GM19455 (cell line): ENCODE results near the gene MAML3.

Experiments
- ATAC-seq: cut with Tn5 transposase; IDR thresholded peaks from one replicate; pipeline ENCODE4 v1.9.1; 2021; ENCODE audit not compliant: unreplicated experiment

The MAML3 gene

DNA sequence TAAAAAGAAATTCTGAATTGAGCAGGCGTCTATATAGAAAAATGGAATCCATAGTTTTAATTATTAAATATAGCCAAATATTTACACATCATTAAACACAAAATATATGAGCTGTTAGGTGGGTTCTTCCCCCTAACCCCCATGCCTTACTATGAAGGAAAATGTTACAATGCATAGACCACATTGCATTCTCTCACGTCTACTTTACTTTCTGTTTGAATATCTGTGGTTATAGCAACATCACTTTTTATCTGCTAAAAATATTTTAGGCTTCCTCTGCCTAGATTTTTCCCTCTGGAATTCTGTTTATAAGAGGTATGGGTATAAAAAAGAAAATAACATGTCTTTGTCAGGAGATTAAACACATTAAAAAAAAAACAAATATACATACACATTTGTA lies 73.1 kb downstream of the MAML3 start:
- no peak for ATAC-seq

DNA sequence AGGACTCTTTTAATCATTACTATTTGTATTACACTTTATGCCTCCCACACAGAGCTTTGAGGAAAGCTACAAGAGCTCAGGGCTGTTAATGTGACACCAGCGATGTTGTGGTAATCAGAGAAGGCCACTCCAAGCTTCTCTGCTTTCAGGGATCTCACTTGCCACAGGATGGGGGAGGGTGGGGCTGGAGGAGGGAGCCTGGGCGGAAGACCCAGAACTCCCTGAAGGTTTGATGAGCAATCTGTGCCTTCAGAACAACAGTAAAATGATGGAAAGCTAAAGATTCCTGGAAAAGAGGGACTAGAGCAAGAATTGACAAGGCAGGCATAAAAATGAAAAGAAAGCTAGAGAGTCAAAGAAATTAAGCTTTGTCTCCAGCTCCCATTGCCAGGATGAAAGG lies 75.6 kb downstream of the MAML3 start:
- ATAC-seq, result no peak

DNA sequence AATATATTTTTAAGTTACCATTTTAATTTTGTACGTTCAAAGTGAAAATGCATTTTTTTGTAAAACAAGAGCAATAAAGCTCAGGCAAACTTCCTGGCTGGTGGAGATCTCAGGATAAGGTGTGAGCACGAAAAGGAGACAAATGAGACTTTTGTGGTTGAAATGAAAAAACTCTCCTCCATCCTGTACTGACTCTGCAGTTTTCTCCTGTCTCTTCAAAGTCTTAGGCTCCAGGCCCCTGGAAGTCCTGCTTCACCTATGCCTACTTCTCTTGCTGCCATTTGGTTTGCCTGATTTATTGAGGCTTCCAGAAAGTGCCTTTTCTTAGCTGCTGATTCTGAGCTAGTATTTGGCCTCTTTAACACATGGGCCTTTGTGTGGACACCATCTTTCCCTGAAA lies 77.7 kb downstream of the MAML3 start:
- no peak for ATAC-seq

DNA sequence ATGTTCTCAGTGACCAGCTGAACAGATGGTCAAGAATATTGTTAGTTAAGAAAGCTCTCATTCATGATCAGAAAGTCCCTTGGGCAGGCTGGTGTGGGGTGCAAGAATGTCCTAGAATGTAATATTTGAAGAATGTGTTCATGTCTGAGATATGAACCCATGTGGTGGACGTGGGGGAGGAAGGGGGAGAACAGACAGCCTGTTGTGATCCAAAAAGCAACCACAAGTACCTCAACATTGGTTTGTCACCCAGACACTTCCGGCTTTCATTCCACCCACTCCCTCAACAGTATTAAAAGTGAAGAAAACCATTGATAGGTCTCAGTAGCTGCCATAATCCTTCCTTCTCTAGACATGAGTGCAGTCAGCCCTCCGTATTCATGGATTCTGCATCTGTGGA lies 82.2 kb downstream of the MAML3 start:
- no peak for ATAC-seq

DNA sequence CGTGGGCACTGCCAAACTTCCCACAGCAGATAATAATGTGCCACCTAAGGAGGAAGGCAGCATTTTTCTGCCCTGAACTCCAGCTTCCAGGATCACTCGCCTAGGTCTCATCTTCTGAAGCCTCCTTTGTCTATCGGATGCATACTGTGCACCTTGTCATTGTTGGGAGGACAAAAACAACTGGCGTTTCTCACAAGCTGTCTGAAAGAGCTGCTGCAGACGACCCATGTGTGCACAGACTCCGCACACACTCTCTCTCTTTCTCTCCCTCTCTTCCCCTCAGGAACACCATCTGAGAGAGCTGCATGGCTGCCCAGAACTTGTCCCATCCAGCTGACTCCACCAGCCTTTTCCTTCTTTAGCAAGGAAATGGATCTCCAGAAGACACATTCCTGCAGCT lies 83.0 kb downstream of the MAML3 start:
- no peak for ATAC-seq

DNA sequence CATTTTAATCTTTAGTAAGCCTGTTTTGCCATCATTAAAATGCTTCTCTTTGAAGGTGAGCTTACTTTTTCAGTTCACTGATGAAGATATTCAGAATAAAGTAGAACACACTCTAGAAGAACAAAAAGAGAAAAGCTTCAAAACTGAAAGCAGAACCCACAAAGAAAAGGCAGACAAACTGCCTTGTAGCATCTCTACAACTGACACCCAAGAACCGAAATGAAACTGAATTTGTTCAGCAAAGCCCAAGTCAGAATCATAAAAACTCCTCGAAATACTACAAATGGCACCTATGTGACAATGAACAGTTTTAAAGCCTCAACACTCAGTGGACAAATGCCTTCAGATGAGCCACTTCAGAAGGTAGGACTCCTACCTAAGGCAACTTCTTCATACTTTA lies 83.6 kb downstream of the MAML3 start:
- ATAC-seq, result no peak

DNA sequence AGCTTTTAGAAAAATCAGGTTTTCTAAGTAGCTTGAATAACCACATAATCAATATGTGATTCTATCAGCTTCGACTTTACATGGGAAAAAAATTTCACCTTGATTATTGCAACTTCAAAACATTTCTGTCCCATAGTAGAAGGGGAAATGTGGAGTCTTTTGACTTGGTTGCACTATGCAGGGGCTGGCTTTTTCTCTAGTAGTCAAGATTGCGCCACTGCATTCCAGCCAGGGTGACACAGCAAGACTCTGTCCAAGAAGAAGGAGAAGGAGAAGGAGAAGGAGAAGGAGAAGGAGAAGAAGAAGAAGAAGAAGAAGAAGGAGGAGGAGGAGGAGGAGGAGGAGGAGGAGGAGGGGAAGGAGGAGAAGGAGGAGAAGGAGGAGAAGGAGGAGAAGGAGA lies 84.9 kb downstream of the MAML3 start:
- ATAC-seq, result no peak

DNA sequence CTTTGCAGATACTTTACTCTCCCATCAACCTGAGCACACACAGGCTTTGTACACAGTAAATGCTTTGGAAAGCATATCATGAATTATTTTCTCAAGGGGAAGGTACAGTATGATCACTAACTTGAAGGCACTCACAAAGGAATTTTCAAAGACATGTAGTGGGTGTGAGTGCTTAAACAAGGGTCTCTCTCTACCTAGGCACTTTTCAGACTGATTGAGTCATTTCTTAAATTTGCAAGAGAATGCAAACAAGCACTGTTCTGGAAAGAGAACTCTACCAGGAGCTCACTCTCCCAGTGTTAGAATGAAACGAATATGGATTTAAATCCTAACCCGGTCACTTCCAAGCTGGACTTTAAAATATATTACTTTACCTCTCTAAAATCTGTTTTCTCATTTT lies 85.7 kb downstream of the MAML3 start:
- ATAC-seq, result no peak

DNA sequence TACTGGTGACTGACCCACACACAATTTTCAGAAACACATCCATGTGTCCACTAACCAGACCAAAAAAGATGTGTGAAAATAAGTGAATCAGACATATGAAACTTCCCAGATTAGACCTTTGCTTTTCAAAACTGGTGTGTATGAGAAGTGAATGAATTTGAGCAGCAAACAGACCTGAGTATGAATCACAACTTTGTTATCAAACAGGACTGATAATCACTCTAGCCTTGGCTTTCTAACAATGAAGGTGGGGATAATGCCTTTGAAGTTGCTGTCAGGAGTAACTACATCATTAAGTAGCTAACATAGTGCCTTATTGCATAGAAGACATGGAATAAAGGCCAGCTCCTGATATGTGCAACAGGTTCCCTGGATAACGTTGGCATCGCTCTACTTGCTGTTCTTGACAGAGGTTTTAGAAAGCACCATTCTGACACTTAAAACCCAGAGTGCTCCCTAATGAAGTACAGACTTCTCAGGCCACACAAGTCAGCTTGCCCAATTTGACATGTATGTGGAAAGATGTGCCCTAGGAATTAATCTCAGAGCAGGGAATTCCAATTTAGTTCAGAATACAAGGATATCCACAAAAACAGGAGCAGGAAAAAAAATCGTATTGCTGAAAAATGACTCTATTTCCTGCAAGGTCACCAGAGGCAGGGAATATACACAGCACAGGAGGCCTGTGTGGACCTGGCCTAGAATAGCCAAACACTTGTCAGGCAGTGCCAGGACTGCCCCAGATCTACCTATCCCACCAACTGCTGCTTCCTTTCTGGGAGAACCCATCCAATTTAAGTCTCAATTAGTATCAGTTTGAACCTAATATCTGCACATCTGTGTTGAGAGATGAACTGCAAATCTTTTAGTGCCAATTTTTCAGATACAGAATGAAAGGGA lies 87.7 kb downstream of the MAML3 start:
- ATAC-seq, result no peak

DNA sequence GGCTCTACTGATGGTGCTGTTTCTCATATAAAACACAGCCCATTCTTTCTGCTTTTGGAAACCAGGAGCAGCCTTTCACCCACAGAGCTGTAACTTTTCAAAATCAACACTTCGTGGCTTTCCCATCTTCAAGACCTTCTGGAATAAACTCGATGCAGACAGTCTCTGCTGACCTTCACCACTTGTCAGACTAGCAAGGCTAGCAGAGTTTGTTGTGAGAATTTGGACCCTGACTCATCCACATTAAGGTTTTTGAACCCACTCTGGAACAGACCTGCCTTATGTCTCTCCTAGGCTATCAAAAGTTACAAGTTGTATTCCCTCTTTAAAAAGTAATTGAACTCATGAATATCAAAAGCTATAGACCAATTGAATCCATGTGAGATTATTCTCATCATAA lies 88.6 kb downstream of the MAML3 start:
- no peak for ATAC-seq

DNA sequence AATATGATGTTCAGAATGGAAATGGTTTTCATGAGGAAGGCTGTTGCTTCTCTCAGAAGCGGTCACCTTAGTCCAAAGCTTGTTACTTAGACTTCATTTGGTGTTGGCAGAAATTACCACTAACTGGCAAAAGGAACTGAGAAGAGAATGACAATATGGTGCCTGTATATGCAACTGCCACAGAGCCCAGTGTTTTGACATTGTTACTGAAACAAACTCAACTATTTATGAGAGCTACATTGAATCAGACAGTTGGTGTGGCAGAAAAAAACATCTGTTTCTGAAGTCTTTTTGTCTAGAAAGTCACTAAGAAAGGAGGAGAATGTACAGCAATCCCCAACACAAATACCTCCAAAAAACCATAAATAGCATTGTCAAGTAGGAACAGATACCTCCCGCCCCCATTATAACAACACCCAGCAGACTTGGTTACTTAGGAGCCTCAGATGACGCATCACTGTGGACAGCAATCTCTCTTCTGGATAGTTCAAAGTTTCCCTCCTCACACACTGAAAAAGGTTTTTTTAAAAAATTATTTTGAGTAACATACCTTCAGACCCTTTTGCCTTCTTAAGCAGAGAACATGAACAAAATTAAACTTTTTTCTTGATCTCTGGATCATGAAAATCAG lies 92.2 kb downstream of the MAML3 start:
- no peak for ATAC-seq

DNA sequence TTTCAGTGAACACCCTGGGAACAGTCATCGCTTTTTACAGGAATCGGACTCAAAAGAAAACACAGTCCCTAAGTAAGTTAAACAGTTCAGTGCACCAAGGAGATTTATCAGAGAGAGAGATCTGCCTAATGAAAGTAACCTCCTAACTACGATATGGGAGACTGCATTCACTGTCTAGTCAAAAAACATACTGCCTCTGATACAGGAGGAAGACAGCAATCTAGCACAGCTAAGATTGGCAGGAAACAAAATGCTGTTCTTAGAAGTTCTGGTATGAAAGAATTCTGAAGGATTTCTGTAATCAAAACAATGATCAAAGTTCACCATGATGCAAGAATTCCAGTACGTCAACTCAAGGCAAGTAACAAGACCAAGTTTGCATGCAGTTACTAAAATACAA lies 92.8 kb downstream of the MAML3 start:
- ATAC-seq, result no peak

DNA sequence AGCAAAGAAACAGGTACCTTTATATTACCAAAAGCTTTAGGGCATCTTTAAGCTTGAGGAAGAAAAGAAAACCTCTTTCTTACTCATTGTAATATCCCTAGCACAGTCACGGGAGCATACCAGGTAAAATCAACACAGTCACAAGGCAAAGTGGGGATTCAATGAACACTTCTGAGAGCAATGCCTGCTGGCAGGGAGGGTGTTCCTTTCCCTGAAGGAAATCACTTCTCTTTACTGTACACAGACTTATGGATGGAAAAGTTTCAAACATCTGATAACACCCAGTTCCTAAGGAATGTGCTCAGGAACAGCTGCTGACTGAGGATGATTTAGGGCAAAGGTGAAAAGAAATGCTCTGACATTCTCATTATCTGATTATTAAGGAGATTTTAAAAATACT lies 94.8 kb downstream of the MAML3 start:
- no peak for ATAC-seq

DNA sequence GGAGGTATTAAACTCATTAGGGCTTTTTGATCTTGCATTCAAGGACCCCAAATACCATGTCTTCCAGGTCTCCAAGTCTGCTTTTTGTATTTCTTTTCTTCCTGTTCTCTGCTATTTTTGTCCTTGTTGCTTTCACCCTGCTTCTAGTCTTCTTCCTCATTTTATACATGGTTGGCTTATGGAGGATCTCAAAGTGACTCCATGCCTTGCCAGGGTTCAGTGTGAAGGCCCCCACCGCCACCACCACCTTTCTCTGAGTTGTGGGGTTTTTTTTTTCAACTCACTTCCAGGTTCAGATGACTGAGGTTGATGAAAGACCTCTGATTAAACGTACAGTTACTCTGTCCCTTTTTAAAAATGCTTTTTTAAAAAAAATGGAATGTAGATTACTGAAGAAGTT lies 96.3 kb downstream of the MAML3 start:
- no peak for ATAC-seq

DNA sequence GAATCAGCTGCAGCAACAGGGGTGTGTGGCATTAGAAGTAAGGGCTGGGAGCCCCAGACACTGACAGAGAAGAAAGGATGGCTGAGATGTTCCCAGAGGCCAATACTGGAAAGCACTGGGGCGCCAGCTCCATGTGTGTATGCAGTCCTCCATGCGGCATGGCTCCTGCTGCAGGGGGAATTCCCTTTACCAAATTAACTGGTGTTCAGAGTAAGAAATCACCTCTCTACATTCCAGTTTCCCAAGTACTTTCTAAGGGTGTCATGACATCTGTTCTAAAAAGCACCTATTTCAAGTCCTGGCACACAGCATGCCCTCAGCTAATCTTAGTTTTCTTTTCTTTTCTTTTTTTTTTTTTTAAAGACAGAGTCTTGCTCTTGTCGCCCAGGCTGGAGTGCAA lies 98.0 kb downstream of the MAML3 start:
- no peak for ATAC-seq

DNA sequence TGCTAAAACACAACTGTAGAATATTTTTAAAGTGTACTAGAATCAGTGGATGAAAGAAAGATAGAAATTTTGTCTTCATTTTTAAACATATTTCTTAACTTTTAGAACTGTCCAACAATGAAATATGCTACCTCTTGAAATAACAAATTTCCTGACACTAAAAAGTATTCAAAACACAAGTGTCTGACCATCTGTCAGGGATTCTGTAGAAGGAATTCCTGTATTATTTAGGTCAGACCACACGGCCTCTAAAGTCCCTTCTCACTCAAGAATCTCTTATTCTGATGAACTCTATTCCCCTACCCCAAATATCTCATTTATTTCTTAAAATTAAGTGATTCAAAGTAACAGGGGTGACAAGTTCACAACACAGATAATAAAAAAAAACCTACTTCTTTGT lies 99.1 kb downstream of the MAML3 start:
- ATAC-seq, result no peak

DNA sequence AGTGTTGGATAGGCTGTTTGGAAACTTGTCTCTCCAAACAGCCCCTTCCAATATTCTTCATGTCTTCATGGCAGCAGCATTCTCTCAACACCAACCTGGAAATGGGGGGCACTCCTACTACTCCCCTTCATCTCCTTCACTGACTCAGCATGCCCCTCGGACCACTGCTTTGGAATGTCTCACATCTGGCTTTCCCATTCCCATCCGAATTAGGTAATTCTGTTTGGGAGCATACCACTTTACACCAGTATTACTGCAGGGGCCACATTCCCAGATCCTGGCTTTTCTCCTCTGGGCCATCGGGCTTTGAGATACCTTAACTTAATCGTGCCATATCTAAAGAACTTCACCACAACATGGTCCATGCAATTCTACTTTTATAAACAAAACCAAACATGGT lies 100.8 kb downstream of the MAML3 start:
- no peak for ATAC-seq

DNA sequence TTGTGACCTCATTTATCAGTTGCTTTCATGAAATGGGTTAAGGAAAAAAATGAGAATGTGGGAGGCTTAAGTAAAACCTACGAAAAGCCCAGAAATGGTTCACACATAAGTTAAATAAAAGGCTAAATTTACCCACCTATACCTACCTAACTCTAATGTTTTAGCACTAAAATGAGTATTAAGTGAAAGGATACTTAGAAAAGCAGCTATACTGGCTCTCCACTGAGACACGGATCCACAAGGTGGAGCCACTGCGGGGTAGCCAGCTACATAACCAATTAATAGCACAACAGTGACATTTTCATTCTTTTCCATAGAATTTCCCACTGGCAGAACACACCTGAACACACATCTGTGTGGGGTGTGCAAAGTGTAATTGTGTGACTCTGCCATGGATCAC lies 101.9 kb downstream of the MAML3 start:
- ATAC-seq, result no peak

DNA sequence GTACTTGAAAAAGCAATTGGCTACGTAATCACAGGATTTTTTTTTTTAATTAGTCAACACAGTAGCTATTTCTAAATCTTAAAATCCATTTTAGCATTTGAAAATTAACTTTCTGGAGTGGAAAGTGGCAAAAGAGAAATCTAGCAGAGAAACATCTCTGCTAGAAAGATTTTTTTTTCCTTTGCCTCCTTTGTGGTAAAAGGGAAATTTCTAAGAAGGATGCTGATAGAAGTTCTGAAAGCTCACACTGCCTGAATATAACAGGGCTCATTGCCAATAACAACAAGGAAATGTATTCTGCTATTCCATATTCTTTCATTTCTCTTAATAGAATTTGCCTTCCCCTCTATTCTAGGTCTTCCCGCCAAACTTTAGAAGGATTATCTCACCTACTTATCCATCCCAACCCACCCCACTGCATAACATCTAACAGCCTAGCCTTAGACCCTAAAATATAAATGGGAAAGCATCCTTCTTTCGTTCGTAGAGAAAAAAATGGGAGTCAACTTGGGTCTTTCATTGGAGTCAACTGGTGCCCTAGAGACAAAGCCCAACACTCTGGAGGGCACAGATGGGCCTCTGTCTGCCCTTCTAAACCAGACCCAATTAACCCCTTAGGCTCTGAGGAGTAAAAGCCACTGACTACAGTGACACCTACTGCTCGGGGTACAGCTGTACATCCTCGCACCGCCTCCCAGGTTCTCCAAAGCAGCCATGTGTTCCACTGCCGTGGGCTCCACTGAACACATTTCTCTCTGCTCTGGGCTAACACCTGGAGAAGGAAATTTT lies 103.9 kb downstream of the MAML3 start:
- ATAC-seq, result no peak

DNA sequence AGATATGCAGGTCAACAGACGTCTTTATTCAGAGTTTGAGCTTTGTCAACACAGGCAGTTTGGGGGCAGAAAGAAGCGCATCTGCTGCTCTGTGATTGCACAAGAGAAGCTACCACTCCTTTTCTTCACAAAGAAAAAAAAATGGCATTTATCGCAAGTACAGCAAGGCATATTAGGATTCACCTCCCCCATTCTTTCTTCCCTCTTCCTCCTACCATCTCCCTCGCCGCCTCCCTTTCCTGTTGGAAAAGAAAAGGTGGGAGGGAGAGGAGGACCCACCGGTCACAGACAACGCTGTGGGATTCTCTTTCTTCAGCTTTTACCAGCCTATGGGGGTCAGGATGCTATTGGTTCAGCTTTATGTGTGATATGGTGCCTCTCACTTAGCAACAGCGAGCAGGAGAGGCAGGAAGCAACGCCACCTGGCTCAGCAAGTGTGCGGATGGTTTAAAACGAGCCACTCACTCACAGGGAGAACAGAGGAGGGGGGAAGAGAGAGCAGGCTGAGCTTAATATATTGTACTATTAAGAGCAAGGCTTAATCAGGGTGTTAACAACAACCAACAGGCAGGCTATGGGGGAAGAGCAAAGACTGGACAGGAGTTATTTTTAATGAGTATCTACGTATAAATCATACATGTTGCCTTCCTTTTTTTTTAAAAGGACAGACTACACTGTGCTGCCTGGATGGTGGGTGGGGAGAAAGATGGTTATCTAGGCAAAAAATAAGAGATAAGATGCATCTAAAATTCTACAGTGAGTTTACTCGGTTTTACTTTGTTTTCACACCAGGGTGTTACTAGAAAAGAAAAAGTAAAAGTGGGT lies 104.7 kb downstream of the MAML3 start:
- no peak for ATAC-seq

DNA sequence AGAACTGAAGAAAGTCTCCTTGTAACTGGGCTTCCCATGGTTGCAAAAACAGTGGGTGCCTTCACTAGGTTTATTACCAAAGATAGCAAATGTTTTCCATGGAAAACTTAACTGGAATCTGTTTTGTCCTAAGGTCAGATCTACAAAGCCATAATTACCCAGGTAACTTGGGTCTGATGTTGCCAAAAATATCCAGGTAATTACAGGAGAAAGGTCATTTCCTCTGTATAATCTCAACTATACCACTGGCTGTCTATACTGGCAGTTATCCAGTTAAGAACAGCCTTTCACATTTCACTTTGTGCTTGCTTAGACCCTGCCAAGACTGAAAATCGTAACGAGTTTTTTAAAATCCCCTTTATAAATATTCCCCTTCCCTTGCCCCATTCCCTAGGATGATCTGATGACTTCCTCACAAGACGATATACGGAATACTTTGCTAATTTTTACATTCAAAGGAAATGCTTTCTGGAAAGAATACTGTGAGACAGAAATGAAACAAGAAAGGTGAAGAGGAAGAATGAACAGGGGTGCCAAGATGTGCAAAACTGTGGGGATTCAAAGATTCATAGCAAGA lies 105.5 kb downstream of the MAML3 start:
- no peak for ATAC-seq
